Upper lobe of left lung (tissue), 4 donors: ENCODE measurements around the gene MUC5B.

Experiments used
- POLR2A ChIP-seq, 4 donors: fragments of 450-650 bp; IDR thresholded peaks; one replicate each; pipeline ENCODE4 v1.5.1; 2016 to 2017; ENCODE audit warnings: antibody characterized with exemption in 4 of 4, mild to moderate bottlenecking in 2 of 4
- POLR2AphosphoS5 ChIP-seq, 2 donors: sonication (generic); formaldehyde crosslinking; IDR thresholded peaks; one replicate each; pipeline ENCODE4 v1.5.1; 2017; ENCODE audit warnings: antibody characterized with exemption in 2 of 2
- TF ChIP-seq, protein P1 (sequence below), 6 experiments: fragments of 450-650 bp in 4 of 6; fragments of 200-600 bp in 2 of 6; sonication (generic) in 2 of 6; IDR thresholded peaks; one replicate each; pipeline ENCODE4 v1.5.1; 2016 to 2019; ENCODE audit warnings: antibody characterized with exemption in 6 of 6

DNA sequence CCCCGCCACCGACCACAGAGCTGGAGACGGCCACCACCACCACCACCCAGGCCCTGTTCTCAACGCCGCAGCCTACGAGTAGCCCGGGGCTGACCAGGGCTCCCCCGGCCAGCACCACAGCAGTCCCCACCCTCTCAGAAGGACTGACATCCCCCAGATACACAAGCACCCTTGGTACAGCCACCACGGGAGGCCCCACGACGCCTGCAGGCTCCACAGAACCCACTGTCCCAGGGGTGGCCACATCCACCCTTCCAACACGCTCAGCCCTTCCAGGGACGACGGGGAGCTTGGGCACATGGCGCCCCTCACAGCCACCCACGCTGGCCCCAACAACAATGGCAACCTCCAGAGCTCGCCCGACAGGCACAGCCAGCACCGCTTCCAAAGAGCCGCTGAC, 18.8 kb downstream of the MUC5B start:
- no peak for TF ChIP-seq POLR2A (IDR thresholded peaks at IDR 0.05)
- TF ChIP-seq POLR2AphosphoS5 (IDR thresholded peaks at IDR 0.05) = no peak
- TF ChIP-seq, protein P1, sequence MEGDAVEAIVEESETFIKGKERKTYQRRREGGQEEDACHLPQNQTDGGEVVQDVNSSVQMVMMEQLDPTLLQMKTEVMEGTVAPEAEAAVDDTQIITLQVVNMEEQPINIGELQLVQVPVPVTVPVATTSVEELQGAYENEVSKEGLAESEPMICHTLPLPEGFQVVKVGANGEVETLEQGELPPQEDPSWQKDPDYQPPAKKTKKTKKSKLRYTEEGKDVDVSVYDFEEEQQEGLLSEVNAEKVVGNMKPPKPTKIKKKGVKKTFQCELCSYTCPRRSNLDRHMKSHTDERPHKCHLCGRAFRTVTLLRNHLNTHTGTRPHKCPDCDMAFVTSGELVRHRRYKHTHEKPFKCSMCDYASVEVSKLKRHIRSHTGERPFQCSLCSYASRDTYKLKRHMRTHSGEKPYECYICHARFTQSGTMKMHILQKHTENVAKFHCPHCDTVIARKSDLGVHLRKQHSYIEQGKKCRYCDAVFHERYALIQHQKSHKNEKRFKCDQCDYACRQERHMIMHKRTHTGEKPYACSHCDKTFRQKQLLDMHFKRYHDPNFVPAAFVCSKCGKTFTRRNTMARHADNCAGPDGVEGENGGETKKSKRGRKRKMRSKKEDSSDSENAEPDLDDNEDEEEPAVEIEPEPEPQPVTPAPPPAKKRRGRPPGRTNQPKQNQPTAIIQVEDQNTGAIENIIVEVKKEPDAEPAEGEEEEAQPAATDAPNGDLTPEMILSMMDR (IDR thresholded peaks at IDR 0.05) = no peak
